ENCODE measurements around the gene ADM5. TPM values are rescaled to one million over a fixed set of nuclear protein-coding genes. Genes with fewer than 3 reads are reported as not detected.

The ADM5 gene
- total and polyA plus RNA-seq, 2 experiments from 2014 or later: 2.2 to 5.1 TPM

DNA sequence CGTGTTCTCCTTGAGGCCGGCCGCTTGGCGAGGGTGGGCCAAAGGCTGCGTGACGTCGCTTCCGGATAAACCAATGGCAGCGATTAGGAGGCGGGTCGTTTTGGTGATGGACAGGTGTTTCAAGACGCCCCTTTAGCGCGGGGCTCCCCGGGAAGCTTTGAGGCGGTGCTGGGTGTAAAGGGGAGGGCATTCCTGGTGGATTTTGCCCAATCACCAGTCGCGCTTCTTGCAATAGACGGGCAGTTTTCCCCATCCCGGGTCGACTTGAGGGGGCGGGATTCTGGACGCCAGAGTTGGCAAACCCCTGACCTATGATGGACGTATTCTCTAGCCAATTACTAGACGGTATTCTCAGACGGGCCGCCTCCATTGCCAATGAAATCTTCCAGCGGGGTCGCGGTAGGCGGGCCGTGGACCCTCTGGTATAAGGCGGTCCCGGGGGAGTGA is 12.6 kb upstream of the ADM5 start:
- H3K27ac ChIP-seq: peak overlapping the region; percentile 100

DNA sequence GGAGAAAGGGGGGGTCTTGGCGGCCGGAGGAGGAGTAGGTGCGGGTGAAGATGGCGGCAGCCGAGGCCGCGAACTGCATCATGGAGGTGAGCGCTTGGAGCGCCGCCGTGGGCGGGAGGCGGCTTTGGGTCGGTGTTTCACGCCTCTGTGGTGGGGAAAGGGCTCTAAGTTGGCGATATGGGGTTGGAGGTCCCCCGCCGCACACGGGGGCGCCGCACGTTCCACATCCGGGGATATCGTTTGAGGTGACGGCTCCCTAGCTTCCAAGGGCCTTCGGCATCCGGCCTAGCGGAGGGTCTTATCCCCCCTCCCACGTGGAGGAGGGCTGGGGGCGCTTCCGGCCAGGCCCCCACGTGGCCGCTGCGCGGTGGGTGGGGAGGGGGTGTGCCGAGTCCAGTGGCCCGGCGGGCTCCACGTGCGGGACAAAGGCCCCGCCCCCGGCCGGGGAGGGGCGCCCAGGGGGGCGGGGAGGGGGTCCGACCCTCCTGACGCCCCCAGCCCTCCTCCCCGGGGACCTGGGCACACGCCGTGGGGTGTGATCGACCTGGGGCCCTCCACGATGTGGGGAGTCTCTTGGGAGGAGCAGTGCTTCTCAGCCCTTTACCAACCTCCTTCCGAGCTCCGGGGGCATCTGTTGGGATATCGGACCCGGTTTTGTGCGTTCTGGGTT is 12.0 kb upstream of the ADM5 start, which contains the start of gene PRMT1:
PRMT1 (plus strand) TSS at position 41 of the 670 bp plus-strand sequence; CDS start at position 51, 10 bp downstream.
- Histone ChIP-seq H3K4me1 (ENCODE audit: low read depth) (peaks cover 10% of the 10 kb centered on the region), H3K27me3 (no peaks in the 10 kb centered on the region), H3K36me3 (peaks cover 10% of the 10 kb centered on the region), H3K9me3 (ENCODE audit: low read depth) (no peaks in the 10 kb centered on the region), H3K27ac (peak within 1 kb of the TSS; percentile 100), H3K4me3 (peak within 1 kb of the TSS; percentile 95)
- TF ChIP-seq, protein P1, sequence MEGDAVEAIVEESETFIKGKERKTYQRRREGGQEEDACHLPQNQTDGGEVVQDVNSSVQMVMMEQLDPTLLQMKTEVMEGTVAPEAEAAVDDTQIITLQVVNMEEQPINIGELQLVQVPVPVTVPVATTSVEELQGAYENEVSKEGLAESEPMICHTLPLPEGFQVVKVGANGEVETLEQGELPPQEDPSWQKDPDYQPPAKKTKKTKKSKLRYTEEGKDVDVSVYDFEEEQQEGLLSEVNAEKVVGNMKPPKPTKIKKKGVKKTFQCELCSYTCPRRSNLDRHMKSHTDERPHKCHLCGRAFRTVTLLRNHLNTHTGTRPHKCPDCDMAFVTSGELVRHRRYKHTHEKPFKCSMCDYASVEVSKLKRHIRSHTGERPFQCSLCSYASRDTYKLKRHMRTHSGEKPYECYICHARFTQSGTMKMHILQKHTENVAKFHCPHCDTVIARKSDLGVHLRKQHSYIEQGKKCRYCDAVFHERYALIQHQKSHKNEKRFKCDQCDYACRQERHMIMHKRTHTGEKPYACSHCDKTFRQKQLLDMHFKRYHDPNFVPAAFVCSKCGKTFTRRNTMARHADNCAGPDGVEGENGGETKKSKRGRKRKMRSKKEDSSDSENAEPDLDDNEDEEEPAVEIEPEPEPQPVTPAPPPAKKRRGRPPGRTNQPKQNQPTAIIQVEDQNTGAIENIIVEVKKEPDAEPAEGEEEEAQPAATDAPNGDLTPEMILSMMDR (IDR thresholded peaks at IDR 0.05; ENCODE audit: low read depth, low read length): no peak
- DNase-seq (ENCODE audit: low read depth in 1 of 2, low spot score in 1 of 2): peak in 1 of 2 donors; percentile 65

More for the DNA sequence above, 12.6 kb upstream of the ADM5 start:
- Histone ChIP-seq H3K4me1 (ENCODE audit: low read depth) (peaks cover 10% of the 10 kb centered on the region), H3K27me3 (no peaks in the 10 kb centered on the region), H3K4me3 (peak overlapping the region; percentile 95), H3K9me3 (ENCODE audit: low read depth) (no peaks in the 10 kb centered on the region), H3K36me3 (peaks cover 5% of the 10 kb centered on the region)
- DNase-seq (ENCODE audit: low read depth in 1 of 2, low spot score in 1 of 2): peak; percentile 100
- TF ChIP-seq, protein P1 (IDR thresholded peaks at IDR 0.05; ENCODE audit: low read depth, low read length): no peak

DNA sequence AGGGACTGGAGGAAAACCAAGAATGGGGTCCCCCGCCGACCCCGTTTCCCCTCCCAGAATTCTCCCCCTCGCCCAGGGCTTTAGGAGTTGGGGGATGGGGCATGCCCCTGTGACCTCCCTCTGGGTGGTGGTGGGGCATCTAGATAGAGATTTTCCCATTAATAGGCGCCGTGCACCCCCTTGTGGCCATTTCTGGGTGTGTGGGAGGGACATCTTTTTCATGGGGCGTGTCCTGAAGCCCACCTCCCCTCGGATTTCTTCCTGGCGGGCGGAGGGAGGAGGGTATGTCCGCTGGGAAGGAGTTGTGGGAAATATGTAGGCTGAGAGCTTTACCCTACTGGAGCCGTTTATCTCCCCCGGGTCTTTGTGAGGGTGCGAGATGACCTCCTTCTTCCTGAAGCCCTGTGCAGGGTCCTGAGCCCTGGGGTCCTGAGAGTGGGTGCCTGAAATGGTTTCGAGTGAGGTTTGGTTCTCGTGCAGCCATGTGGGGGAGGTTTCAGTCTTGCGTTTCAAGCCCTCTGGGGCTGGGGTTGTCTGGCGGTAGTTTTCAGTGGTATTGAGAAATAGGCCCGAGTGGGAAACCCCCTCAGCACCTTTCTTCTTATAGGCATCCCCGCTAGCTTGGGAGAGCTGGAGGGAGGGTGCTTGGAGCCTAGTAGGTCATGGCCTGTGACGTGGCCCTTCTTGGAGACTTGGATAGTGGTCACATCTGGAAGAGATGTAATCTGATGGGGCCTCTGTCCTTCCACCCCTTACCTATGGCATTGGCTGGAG is 11.3 kb upstream of the ADM5 start:
- TF ChIP-seq, protein P1 (IDR thresholded peaks at IDR 0.05; ENCODE audit: low read depth, low read length): peak; percentile 60
- H3K4me3 ChIP-seq: peak overlapping the region; percentile 95
- peak overlapping the region; percentile 89 for H3K27ac ChIP-seq
- H3K9me3 ChIP-seq (ENCODE audit: low read depth): no peaks in the 10 kb centered on the region
- peaks cover 13% of the 10 kb centered on the region for H3K36me3 ChIP-seq
- peaks cover 10% of the 10 kb centered on the region for H3K4me1 ChIP-seq (ENCODE audit: low read depth)
- H3K27me3 ChIP-seq: no peaks in the 10 kb centered on the region
- peak; percentile 67 to 92 for DNase-seq (ENCODE audit: low read depth in 1 of 2, low spot score in 1 of 2)

DNA sequence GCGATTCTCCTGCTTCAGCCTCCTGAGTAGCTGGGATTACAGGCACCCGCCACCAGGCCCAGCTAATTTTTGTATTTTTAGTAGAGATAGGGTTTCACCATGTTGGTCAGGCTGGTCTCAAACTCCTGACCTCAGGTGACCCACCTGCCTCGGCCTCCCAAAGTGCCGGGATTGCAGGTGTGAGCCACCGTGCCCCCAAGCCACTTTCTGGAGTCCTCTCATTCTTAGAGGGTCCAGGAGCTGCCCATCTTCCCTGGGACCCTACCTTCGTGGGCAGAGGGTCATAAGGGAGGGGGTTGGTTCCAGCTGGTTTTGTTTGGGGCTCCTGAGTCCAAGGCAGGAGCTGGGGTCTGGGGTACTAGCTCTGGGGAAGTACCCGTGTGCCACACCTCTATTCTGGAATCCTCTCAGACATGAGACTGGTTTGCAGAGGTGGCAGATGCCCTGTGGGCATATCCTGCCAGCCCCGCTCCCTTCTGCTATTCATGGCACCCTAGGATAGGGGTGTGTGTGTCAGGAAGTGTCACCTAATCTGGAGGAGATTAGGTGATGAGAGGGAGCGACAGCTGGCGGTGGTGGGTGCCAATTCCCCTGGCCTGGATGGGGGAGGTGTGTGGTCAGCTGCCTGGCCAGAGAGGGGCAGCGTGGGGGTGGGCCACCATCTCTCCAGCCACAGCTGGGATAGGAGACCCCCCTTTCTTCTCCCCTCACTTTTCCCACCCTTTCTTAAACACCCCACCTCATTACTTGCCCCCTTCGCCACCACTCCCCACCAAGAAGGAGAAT is 10.2 kb upstream of the ADM5 start:
- peaks cover 22% of the 10 kb centered on the region for H3K36me3 ChIP-seq
- no peak for DNase-seq (ENCODE audit: low read depth in 1 of 2, low spot score in 1 of 2)
- H3K4me3 ChIP-seq: no peak overlapping the region
- H3K4me1 ChIP-seq (ENCODE audit: low read depth): peaks cover 10% of the 10 kb centered on the region
- no peaks in the 10 kb centered on the region for H3K27me3 ChIP-seq
- TF ChIP-seq, protein P1 (IDR thresholded peaks at IDR 0.05; ENCODE audit: low read depth, low read length): no peak
- H3K9me3 ChIP-seq (ENCODE audit: low read depth): no peaks in the 10 kb centered on the region
- H3K27ac ChIP-seq: peak overlapping the region; percentile 74

DNA sequence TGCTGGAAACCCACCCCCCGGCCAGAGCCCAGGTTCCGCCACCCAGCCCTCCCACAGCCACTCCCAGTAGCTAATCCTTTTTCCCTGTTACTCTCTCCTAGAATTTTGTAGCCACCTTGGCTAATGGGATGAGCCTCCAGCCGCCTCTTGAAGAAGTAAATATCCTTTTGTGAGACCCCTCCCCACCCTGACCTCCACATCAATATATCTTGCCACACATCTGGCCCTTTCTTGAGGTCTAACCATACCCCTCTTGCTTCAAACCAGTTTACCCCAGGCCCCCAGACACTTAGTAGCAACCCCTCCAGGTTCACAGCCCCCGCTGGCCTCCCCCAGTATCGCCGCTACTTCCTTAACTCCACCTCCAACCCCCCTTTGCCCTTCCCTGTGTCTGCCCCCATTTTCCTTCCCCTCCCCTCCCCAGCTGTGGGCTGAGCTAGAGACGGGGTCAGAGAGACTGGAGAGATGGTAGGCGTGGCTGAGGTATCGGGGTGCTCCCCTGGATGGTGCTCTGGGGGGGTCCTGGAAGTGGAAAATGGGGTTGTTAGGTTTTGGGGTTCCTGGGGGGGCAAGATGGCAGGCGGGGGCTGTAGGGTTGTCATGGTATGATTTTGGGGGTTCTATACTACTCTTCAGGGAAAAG is 9.5 kb upstream of the ADM5 start:
- no peaks in the 10 kb centered on the region for H3K9me3 ChIP-seq (ENCODE audit: low read depth)
- H3K4me3 ChIP-seq: no peak overlapping the region
- TF ChIP-seq, protein P1 (IDR thresholded peaks at IDR 0.05; ENCODE audit: low read depth, low read length): no peak
- H3K27ac ChIP-seq: peak overlapping the region; percentile 74
- H3K4me1 ChIP-seq (ENCODE audit: low read depth): peaks cover 10% of the 10 kb centered on the region
- peaks cover 29% of the 10 kb centered on the region for H3K36me3 ChIP-seq
- H3K27me3 ChIP-seq: no peaks in the 10 kb centered on the region
- DNase-seq (ENCODE audit: low read depth in 1 of 2, low spot score in 1 of 2): no peak
